NCI-H345 treated with DMSO at 0.1 percent for 48 hours (cell line): Measurements from ENCODE around the gene SLC6A15.

Experiments
- DNase-seq: peaks from one replicate; lab custom pipeline; 2025; ENCODE audit not compliant: unreplicated experiment; lab: John Stamatoyannopoulos, UW

The SLC6A15 gene

DNA sequence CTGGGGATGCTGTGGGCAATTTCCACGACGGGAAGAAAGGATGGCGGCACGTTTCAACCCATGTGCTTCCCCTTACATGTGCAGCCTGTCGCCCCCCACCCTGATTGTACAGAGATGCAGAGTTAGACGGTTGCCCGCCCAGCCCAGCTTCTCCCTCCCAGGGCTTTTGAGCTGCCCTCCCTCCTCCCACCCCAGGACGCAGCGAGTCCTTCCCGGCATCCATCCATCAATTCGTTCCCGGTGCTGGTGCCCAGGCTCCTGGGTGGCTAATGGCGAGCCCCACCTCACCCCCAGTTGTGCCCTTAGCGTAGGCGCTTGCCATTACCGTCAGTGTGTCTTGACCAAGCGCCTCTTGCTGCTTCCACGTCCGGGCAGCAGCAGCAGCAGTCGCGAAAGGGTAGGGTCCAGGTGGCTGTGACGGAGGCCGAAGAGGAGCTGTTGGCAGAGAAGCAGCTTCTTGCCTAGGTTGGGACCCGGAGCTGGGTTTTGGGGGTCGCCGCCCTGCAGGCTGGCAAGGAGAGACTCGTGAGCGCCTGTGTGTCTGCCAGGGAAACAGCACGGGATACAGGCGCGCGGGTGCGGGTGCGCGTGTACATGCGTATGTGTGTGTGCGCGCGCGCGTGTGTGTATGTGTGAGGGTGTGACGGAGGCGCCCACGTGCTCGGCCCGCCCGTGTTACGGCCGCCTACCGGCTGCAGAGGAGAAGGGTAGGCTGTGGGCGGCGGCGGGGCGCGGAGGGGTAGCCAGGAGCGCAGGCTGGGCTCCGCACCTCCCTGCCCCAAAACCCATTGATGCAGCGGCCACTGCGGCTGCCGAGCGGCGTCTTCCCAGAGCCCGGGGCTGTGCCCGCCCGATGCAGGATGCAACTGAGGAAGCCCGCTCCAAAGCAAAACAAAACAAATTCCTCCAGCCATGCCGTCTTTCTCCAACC, at the start of gene SLC6A15:
Gene SLC6A15 (minus strand): TSS at position 602 of the 931 bp plus-strand sequence. CDS start 20,679 bp downstream, outside the sequence.
- peak; percentile 67 for DNase-seq

DNA sequence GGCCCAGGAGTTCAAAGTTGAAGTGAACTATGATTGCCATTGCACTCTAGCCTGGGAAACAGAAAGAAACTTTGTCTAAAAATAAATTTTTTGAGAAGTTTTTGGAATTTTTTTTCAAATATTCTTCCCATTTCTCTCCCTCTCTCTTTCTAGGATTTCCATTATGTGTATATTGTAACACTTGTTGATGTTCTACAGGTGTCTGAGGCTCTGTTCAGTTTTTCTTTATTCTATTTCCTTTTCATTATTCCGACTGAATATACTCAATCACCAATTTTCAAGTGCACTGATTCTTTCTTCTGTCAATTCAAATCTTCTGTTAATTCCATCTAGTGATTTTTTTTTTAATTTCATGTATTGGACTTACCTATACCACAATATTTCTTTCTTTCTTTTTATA, 48.3 kb upstream of the SLC6A15 start:
- no peak for DNase-seq

DNA sequence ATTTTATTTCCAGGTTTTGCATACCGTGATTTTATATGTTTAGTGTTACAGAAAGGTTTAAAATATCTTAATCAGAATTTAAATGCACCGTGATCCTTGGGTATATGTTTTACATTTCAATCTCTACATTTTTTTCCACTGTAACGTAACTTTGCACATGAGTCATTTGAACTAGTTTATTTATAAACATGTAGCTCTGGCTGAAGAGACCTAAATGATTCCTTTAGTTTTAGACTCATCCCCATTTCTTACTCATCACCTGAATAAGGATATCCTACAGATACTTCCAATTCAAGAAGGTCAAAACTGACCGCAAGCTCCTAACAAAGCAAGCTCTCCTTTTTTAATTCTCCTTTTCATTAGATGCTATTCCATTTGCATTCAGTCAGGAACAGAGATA, 42.7 kb upstream of the SLC6A15 start:
- no peak for DNase-seq

DNA sequence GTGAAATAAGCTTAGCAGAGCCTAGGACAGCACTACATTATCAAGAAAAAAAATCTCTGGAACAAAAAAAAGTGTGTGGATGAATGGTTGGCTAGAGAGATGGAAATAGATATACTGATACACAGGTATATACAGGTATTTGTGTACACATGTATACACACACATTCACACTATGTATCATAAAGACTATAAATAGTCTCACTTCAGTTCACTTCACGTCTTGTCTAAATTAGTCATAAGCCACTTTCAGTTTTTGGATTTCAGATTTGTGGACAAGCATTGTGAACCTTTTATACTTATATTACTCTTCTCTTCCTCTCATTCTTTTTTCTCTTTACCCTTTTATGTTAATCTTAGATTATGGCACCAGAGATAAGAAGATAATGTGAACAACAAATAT, 41.8 kb upstream of the SLC6A15 start:
- DNase-seq = no peak

DNA sequence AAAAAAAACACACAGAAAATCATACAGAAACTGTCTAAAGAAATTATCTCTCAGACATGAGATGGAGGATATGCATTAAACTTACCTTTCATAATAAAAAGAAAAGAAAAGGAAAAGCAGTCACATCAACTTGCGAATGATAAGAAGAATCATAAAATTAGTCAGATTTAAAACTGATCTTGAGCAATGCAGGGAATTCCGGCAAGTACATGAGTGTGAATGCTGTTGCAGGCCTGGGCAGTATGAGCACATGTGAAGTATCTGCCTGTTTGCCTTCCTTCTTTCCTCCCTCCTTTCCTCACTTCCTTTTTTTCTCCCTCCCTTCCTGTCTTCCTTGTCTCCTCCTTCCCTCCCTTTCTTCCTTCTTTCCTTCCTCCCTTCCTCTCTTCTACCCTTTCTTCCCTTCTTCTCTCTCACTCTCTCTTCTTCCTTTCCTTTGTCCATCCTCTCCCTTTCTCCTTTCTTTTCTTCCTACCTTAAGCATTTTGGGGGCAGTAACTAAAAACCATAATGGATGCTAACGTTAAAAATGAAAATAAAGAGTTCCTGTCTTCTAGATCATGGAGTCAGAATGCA, 38.5 kb upstream of the SLC6A15 start:
- no peak for DNase-seq

DNA sequence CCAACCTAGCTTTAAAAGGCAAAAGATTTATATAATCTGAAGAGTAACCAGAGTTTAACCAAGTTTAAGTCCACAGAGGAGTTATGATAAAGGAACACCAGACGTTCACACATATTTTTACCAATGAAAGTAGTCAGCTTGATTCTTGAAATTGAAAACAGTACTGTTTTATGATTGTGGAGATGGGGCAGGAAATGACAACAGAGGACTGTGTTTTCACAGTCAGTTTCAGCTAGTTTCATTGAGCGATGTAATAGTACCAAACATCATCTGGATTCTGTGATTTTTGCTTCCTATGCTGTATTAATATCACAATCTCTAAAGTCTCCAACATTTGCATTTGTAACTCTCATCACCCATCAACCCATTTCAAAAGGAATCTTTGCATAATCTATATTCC, 34.2 kb upstream of the SLC6A15 start:
- DNase-seq = no peak

DNA sequence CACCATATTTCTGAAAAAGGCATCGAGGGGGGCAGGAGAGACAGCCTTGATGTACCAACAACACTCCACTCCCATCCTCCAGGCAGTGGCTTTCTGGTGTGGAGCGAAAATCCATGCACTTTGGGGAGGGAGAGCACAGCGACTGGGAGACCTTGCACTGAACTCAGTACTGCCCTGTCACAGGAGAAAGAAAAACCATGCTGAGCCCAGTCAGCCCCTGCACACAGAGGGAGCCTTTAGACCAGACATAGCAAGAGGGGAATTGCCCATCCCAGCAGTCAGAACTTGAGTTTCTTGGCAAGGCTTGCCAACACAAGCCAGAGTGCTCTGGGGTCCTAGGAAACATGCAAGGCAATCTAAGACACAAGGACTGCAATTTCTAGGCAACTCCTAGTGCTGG, 24.8 kb upstream of the SLC6A15 start:
- no peak for DNase-seq

DNA sequence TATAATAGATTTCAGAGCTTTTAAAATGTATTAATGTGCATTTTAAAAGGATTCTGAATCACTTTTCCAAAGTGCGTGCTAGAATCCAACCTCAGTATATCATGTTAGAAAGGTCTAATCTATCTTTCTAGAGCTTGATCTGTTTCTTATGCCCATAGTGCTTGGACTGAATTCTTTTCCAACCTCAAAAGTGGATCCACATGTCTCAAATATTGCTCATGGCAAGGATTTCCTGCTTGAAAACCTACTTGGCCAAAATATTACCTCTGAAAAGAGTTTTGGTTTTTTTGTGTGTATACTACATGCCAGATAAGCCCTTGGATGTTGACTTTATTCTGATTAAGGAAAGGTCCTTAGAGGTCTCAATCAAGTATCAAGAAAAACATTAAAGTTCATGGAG, 16.9 kb upstream of the SLC6A15 start:
- DNase-seq = no peak

GRCh38 chr12:84924981-84925380, 12.4 kb upstream of the SLC6A15 start:
- no peak for DNase-seq

DNA sequence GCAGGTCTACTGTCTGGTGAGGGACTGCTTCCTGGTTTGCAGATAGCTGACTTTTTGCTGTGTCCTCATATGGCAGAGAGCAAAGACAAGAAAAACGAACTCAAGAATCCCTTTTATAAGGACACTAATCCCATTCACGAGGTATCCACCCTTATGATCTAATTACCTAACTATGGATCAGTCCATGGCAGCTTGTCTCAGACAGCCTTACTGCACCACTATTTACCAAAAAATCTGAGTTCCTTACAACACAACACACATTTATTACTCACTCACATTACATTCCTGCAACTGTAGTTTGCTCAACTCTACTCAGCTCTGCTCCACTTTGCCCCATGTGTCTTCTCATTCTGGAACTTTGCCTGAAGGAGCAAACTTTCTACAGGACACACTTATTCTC, 10.1 kb upstream of the SLC6A15 start:
- no peak for DNase-seq

DNA sequence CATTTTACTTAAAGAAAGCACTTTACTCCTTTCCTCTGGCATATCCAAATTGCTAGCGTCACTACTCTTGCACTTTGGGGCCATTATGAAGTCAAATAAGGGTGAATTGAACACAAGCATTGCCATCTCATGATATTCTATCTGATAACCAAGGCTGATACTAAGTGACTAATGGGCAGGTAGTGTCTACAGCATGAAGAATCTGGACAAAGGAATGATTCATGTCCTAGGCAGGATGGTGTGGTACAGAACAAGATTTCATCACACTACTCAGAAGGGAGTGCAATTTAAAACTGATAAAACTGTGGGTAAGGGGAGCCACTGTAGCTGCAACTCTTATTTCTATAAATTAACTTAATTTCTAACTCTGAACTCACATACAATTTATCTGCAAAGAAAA, 7.7 kb upstream of the SLC6A15 start:
- DNase-seq = no peak

DNA sequence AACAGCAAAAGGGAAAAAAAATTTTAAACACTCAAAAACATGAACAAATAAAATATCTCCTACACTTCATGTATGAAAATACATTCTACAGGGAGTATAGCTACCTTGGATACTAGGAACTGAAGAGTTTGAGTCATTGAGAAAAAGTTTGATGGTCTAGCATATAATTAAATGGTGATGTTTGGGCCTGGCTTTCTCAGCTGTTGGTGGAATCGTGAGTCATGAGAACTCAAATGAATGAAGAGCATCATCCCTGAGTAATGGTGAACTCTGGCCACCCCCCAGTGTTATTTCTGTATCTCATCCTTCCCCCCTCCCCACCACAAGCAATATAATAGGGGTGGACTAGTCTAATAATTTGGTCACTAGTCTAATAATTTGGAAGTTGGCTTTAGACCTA, 6.7 kb upstream of the SLC6A15 start:
- DNase-seq = no peak

GRCh38 chr12:84913129-84913515, 523 bp upstream of the SLC6A15 start:
- no peak for DNase-seq

- peak; percentile 61 for DNase-seq
Measured at GRCh38 chr12:84911271-84912197, 1.1 kb downstream of the SLC6A15 start.

- DNase-seq = no peak
Measured at GRCh38 chr12:84910549-84911241, 1.9 kb downstream of the SLC6A15 start.

DNA sequence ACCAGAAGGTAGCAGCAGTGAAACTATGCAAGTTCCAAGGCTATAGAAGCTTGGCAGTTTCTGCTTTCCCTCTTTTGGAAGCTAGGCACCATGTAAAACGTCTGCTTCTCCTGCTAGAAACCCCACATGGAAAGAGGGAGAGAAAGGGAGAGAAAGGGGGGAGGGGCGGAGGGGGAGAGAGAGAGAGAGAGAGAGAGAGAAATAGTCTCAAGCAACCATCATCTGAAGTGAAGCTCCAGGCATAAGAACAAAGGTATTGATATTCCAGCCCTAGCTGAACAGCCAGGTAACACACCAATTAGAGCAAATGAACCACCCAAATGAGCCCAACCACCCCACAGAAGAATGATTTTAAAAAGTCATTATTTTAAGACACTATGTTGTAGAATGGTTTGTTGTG, 8.5 kb downstream of the SLC6A15 start:
- no peak for DNase-seq

- no peak for DNase-seq
Measured at GRCh38 chr12:84891106-84891838, 21.3 kb downstream of the SLC6A15 start.

DNA sequence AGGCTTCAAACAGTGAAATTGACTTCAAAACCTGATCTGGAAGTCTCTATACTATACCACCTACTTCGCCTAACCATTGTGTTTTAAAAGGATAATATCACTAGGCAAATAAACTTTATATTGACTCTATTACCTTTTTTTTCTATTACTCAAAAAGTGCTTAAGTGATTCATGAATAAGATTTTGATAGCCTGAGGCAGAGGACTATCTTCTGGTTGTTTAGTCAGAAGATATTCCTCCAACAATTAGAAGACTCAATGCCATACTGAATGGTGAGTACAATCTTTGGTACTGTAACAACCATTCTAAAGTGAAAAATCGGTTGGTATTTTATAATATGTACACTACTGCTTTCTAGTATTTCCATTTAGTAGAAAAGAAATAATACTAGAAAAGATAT, 22.8 kb downstream of the SLC6A15 start:
- DNase-seq = no peak

GRCh38 chr12:84888861-84889260, 23.7 kb downstream of the SLC6A15 start:
- no peak for DNase-seq

DNA sequence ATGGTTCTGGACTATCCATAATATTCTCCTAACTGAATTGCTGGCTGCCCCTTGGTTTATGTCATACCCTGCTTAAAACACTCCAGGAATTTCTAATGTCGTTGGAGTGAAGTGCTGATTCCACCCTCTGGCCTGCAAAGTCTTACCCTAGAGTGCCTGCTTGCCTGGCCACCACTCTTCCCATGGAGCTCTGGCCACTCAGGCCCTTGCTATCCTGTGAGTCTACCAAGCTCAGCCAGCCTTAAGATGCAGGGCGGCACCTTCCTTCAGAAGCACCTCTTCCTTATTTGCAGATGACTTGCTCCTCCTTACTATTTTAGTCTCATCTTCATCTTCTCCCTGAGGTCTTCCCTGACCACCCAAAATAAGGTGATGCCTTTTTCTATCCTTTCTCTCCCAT, 35.3 kb downstream of the SLC6A15 start:
- no peak for DNase-seq
